ENCODE data around the gene PAEP.

Gene PAEP

GRCh38 chr9:135551456-135551855, 10.1 kb upstream of the PAEP start:
- no peak for DNase-seq

- no peak for DNase-seq
These were observed 9.4 kb upstream of the PAEP start for GRCh38 chr9:135552021-135552697.

- no peak for DNase-seq
These were observed 8.8 kb upstream of the PAEP start for GRCh38 chr9:135552698-135553171.

GRCh38 chr9:135554718-135555117, 6.8 kb upstream of the PAEP start:
- DNase-seq = no peak

- no peak for DNase-seq
These were observed 6.4 kb upstream of the PAEP start for GRCh38 chr9:135555203-135555602.

GRCh38 chr9:135555910-135556309, 5.6 kb upstream of the PAEP start:
- no peak for DNase-seq

GRCh38 chr9:135559606-135560005, 1.9 kb upstream of the PAEP start:
- DNase-seq = no peak

- no peak for DNase-seq
These were observed 734 bp downstream of the PAEP start for GRCh38 chr9:135562235-135562745.

GRCh38 chr9:135563039-135563476, 1.5 kb downstream of the PAEP start:
- DNase-seq = no peak

- DNase-seq = no peak
These were observed 2.3 kb downstream of the PAEP start for GRCh38 chr9:135563858-135564257.

- DNase-seq = no peak
These were observed 3.6 kb downstream of the PAEP start for GRCh38 chr9:135565141-135565628.

- DNase-seq = no peak
These were observed 4.1 kb downstream of the PAEP start for GRCh38 chr9:135565636-135566035.

GRCh38 chr9:135566552-135566951, 5.0 kb downstream of the PAEP start:
- no peak for DNase-seq

- peak; percentile 13 for DNase-seq
These were observed 5.8 kb downstream of the PAEP start for GRCh38 chr9:135567311-135567710.

GRCh38 chr9:135568026-135568425, 6.5 kb downstream of the PAEP start:
- DNase-seq = no peak

- no peak for DNase-seq
These were observed 8.9 kb downstream of the PAEP start for GRCh38 chr9:135570456-135570855.

GRCh38 chr9:135572233-135572632, 10.7 kb downstream of the PAEP start:
- DNase-seq = no peak

- no peak for DNase-seq
These were observed 11.6 kb downstream of the PAEP start for GRCh38 chr9:135573124-135573523.

GRCh38 chr9:135574331-135574730, 12.8 kb downstream of the PAEP start:
- no peak for DNase-seq

GRCh38 chr9:135574943-135575342, 13.4 kb downstream of the PAEP start:
- no peak for DNase-seq

- no peak for DNase-seq
These were observed 14.6 kb downstream of the PAEP start for GRCh38 chr9:135575995-135576631.

GRCh38 chr9:135577256-135577655, 15.7 kb downstream of the PAEP start:
- DNase-seq = no peak

- no peak for DNase-seq
These were observed 17.8 kb downstream of the PAEP start for GRCh38 chr9:135579356-135579755.
